DMS153 treated with DMSO at 0.1 percent for 48 hours (cell line): Measurements from ENCODE around the gene CNOT8.

ENCODE experiments used
- DNase-seq: peaks from one replicate; lab custom pipeline; 2025; ENCODE audit not compliant: unreplicated experiment; lab: John Stamatoyannopoulos, UW

Gene CNOT8

DNA sequence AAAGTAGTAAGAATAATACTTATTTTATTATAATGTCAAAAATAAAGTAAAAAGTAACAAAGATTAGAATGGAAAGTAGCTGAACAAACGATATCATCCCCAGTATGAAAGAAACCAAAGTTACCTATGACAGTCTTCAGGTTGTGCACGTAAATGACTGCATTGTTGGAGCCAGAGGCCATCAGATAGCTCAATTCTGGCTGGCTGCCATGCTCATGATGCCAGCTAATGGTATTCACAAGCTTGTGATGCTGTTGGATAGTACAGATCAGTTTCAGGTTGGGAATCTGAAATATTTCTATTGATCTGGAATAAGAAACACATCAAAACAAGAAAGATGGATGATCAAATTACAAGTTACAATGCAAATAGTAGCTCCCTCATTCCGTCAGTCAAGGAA lies 58.4 kb downstream of the CNOT8 start:
- DNase-seq = no peak

DNA sequence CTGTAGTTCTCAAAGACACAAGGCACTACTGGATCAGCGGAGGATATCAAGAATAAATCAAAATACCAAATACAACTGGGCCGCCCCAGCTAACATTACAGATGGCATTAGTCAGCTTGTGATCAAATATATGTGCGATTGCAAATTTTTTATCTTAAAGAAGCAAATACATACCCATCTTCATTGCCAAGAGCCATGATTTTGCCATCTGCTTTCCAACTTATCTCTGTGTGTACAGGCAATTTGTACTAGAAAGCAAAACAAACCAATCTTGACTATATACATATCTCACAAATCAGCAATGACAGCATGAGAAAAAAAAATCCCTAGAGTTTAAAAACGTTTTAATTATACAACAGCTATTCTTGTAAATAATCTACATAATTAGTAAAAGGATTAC lies 59.3 kb downstream of the CNOT8 start:
- no peak for DNase-seq

DNA sequence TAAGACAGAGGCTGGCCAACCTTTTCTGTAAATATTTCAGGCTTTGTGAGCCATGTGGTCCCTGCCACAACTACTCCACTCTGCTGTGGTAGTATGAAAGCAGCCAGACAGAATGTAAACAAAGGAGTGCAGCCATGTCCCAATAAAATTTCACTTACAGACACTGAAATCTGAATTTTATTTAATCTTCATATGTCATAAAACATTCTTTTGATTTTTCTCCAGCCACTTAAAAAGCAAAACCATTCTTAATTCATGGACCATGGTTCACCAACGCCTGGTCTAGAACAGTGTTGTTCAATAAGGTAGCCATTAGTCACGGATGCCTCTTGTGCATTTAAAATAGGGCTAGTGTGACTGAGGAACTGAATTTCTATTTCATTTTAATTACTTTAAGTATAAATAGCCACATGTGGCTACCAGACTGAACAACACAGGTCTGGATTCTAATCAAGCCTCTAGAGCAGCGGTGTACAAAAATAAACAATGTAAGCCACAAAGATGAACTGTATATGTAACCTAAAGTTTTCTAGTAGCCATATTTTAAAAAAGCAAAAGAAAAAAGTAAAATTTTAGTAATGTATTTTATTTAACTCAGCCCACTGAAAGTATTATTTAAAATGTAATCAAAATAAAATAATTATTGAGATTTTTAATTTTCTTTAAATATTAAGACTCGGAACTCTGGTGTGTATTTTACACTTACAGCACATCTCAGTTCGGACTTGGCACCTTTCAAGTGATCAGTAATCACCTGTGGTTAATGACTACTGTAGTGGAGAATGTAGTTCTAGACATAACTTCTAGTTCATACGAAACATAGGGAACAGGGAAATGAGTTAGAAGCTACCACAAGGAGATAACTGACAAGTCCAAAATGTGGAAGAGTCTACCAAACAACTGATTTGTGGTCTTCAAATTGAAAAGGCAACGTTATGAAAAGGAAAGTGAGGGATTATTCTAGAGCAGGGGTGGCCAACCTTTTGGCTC lies 65.3 kb downstream of the CNOT8 start:
- DNase-seq = no peak
